Mesothelial cell of epicardium (in vitro differentiated cells): ENCODE measurements around the gene PRUNE1. TPM values are rescaled to one million over a fixed set of nuclear protein-coding genes. Genes with fewer than 3 reads are reported as not detected.

Experiments used
- DNase-seq, 2 experiments: peaks; one replicate each; pipeline ENCODE4 v3.0.0; 2021; ENCODE audit warnings: low spot score in 2 of 2; ENCODE audit not compliant: unreplicated experiment in 2 of 2
- H3K27ac Mint-ChIP-seq: 2 replicates; pipeline ENCODE4 v1.8.0; 2021; ENCODE audit warnings: mixed read lengths
- H3K27me3 Mint-ChIP-seq: 2 replicates; pipeline ENCODE4 v1.8.0; 2021; ENCODE audit warnings: low read depth, mixed read lengths
- H3K36me3 Mint-ChIP-seq: 2 replicates; pipeline ENCODE4 v1.8.0; 2021; ENCODE audit warnings: mixed read lengths
- H3K4me1 Mint-ChIP-seq: 2 replicates; pipeline ENCODE4 v1.8.0; 2021; ENCODE audit warnings: mixed read lengths
- H3K4me3 Mint-ChIP-seq: 2 replicates; pipeline ENCODE4 v1.8.0; 2021; ENCODE audit warnings: mild to moderate bottlenecking, moderate library complexity, mixed read lengths
- H3K9me3 Mint-ChIP-seq: 2 replicates; pipeline ENCODE4 v1.8.0; 2021; ENCODE audit warnings: mixed read lengths
- total RNA-seq: library from RNA; stranded (reverse); gene quantifications from 3 replicates; pipeline ENCODE4 v1.2.1, GENCODE V29; 2021
- TF ChIP-seq, protein P1 (sequence below): fragments of 200-600 bp; sonication (generic); IDR thresholded peaks from one replicate; pipeline ENCODE4 v1.5.0; 2021; ENCODE audit warnings: antibody characterized with exemption; ENCODE audit not compliant: unreplicated experiment

PRUNE1 gene, protein sequence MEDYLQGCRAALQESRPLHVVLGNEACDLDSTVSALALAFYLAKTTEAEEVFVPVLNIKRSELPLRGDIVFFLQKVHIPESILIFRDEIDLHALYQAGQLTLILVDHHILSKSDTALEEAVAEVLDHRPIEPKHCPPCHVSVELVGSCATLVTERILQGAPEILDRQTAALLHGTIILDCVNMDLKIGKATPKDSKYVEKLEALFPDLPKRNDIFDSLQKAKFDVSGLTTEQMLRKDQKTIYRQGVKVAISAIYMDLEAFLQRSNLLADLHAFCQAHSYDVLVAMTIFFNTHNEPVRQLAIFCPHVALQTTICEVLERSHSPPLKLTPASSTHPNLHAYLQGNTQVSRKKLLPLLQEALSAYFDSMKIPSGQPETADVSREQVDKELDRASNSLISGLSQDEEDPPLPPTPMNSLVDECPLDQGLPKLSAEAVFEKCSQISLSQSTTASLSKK
- total RNA-seq: 25.0 to 25.8 TPM (median 25.4 TPM) in 3 replicates

DNA sequence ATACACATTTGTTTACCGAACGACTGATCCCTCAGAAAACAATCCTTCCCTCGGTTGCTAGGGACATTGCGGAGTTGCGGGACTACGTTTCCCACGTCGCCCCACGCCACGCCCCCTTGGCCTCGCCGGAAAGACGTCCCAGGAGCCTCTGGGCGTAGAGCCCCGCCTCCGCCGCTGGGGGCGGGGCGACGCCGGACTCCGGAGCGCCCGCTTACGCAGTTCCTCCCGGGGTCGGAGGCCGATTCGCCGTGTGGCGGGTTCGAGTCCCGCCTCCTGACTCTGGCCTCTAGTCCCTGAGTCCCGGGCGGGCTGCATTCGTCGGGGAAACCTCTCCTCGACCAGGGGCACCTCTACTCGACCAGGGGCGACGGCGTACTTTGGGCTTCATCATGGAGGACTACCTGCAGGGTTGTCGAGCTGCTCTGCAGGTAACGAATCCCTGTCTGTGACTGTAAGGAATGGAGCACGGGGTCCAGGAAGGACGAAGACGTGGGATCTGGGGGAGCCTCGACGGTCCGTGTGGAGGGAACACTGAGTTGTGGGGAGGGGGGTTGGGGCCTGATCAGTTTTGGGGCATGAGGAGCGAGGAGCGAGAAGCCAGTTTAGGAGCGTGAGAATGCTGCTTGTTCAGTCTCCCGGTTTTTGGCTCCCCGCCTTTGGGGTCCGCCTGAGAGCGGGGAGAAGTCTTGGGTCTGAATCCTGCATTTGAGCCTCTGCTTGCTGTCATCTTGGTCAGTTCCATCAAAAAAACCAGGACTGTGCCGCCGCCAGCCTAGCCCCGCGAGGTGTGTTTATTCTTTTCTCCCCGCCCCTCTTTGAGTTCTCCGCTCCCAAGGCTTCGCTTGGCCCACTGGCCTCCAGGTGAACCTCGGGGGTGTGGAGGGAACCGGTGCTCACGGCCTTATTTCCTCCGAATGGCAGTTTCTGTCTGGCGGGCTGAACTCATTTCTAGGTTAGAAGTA lies at the start of gene PRUNE1:
Gene PRUNE1 (plus strand): TSS at position 206 of the 962 bp plus-strand sequence. CDS start 184 bp downstream, at position 390.
- Mint-ChIP-seq H3K4me3 (peak within 1 kb of the TSS; percentile 97), H3K36me3 (peaks cover 2% of the 10 kb centered on the region), H3K27me3 (no peaks in the 10 kb centered on the region), H3K4me1 (peaks cover 64% of the 10 kb centered on the region), H3K27ac (peak within 1 kb of the TSS; percentile 100), H3K9me3 (no peaks in the 10 kb centered on the region)
- TF ChIP-seq, protein P1, sequence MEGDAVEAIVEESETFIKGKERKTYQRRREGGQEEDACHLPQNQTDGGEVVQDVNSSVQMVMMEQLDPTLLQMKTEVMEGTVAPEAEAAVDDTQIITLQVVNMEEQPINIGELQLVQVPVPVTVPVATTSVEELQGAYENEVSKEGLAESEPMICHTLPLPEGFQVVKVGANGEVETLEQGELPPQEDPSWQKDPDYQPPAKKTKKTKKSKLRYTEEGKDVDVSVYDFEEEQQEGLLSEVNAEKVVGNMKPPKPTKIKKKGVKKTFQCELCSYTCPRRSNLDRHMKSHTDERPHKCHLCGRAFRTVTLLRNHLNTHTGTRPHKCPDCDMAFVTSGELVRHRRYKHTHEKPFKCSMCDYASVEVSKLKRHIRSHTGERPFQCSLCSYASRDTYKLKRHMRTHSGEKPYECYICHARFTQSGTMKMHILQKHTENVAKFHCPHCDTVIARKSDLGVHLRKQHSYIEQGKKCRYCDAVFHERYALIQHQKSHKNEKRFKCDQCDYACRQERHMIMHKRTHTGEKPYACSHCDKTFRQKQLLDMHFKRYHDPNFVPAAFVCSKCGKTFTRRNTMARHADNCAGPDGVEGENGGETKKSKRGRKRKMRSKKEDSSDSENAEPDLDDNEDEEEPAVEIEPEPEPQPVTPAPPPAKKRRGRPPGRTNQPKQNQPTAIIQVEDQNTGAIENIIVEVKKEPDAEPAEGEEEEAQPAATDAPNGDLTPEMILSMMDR: no peak
- DNase-seq: peak; percentile 89 to 91

DNA sequence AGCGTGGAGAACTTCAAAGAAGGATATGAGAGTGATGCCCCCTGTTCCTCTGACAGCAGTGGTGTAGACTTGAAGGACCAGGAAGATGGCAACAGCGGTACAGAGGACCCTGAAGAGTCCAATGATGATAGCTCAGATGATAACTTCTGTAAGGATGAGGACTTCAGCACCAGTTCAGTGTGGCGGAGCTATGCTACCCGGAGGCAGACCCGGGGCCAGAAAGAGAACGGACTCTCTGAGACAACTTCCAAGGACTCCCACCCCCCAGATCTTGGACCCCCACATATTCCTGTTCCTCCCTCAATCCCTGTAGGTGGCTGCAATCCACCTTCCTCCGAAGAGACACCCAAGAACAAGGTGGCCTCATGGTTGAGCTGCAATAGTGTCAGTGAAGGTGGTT lies 47.6 kb upstream of the PRUNE1 start:
- Mint-ChIP-seq H3K4me1 (no peaks in the 10 kb centered on the region), H3K36me3 (peaks cover 58% of the 10 kb centered on the region)

GRCh38 chr1:150961756-150962155 lies 46.5 kb upstream of the PRUNE1 start:
- Mint-ChIP-seq H3K4me1 (no peaks in the 10 kb centered on the region), H3K27me3 (no peaks in the 10 kb centered on the region), H3K4me3 (no peak overlapping the region), H3K36me3 (peaks cover 57% of the 10 kb centered on the region), H3K27ac (no peak overlapping the region), H3K9me3 (no peaks in the 10 kb centered on the region)
- no peak for DNase-seq
- TF ChIP-seq, protein P1: no peak

More for the DNA sequence above, 47.6 kb upstream of the PRUNE1 start:
- TF ChIP-seq, protein P1: no peak
- DNase-seq: no peak
- no peak overlapping the region for H3K4me3 Mint-ChIP-seq
- H3K27me3 Mint-ChIP-seq: no peaks in the 10 kb centered on the region
- no peak overlapping the region for H3K27ac Mint-ChIP-seq
- H3K9me3 Mint-ChIP-seq: no peaks in the 10 kb centered on the region

DNA sequence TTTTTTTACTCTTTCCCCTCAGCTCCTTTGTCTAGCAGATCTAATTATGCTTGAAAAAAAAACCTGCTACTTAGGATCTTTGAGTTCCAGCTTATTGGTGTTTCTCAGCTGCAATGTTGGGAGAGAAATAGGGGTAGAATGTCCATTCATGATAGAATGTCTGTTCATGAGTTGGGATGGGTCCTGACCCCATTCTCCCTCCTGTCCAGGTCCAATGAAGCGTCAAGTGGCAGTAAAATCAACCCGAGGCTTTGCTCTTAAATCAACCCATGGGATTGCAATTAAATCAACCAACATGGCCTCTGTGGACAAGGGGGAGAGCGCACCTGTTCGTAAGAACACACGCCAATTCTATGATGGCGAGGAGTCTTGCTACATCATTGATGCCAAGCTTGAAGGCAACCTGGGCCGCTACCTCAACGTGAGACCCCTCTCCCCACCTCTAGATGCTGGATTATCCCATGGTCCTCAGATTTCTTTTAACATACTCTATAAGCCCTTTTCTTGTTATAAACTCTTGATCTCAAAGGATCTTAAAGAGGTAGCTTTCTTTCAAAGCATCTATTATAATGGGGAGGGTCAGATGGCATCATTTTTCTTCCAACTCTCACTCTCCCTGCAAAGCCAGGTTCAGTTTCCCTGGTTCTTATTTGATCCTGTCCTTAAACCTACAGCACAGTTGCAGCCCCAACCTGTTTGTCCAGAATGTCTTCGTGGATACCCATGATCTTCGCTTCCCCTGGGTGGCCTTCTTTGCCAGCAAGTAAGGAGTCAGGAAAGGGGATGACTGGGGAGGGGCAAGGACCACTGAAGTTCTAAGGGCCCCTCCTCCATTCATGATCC lies 44.7 kb upstream of the PRUNE1 start:
- H3K9me3 Mint-ChIP-seq: no peaks in the 10 kb centered on the region
- H3K4me3 Mint-ChIP-seq: no peak overlapping the region
- H3K27ac Mint-ChIP-seq: no peak overlapping the region
- no peaks in the 10 kb centered on the region for H3K27me3 Mint-ChIP-seq
- DNase-seq: no peak
- TF ChIP-seq, protein P1: no peak
- H3K36me3 Mint-ChIP-seq: peaks cover 48% of the 10 kb centered on the region
- H3K4me1 Mint-ChIP-seq: no peaks in the 10 kb centered on the region

GRCh38 chr1:150964164-150964489 lies 44.1 kb upstream of the PRUNE1 start:
- H3K4me1 Mint-ChIP-seq: no peaks in the 10 kb centered on the region
- H3K36me3 Mint-ChIP-seq: peaks cover 48% of the 10 kb centered on the region
- H3K27me3 Mint-ChIP-seq: no peaks in the 10 kb centered on the region
- no peak for DNase-seq
- no peaks in the 10 kb centered on the region for H3K9me3 Mint-ChIP-seq
- TF ChIP-seq, protein P1: no peak
- no peak overlapping the region for H3K27ac Mint-ChIP-seq
- H3K4me3 Mint-ChIP-seq: no peak overlapping the region
